HG03135 (cell line): Measurements from ENCODE around the gene NPC1L1.

Experiments
- ATAC-seq: cut with Tn5 transposase; IDR thresholded peaks from one replicate; pipeline ENCODE4 v1.9.1; 2021; ENCODE audit warnings: mild to moderate bottlenecking, moderate library complexity; ENCODE audit not compliant: unreplicated experiment

The NPC1L1 gene

DNA sequence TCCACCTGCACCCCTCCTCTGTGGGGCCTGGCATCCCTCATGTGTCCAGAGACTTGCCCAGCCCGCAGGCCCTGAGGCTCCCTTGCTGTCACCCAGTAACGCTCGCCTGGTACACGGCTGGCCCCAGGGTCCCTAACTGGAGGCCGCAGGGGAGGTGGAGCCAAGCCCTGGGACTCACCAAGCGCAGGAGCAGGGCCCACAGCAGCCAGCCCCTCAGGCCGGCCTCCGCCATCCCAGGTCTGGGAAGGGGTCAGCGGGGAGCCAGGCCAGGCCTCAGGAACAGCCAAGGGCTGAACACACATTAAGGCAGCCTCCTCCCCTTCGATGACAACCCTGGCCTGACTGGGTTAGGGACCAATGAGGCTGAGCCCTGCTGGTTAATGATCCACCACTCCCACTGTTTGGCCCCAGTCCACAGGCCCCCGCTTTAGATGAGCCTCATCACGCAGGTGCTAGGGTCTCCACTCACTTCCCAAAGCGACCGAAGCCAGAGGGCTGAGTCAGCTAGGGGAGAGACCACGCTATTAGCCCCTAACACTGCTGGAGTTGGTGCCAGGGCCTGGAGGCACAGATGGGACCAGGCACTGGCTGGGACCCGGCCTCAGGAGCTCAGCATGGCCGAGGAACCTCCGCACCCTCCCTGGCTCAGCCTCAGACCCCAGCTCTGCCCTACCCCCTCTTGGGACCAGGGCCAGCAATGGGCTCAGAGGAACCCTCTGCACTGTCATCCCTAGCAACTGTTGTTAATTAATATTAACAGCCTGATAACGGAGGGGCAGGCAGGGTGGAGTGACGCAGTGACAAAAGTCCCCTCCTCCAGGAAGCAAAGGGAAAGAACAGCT is at the start of gene NPC1L1:
NPC1L1 (minus strand) TSS at position 303 of the 842 bp plus-strand sequence; CDS start at position 232, 71 bp downstream.
- no peak for ATAC-seq

DNA sequence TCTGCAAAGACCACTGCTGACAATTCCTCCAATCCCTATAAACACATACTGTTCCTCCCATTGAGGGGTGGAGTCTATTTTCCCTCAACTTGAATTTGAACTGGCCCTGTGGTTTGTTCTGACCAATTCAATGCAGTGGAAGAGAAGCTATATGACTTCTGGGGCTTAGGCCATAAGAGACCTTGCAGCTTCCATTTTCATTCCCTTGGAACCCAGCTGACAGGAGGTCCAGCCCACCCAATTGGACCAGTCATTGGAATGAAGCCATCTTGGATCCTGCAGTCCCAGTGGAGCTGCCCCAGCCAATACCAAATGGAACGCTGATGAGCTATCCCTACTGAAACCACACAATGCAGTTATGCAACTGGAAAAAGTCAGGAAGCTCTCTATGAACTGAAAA is 49.8 kb upstream of the NPC1L1 start:
- no peak for ATAC-seq

DNA sequence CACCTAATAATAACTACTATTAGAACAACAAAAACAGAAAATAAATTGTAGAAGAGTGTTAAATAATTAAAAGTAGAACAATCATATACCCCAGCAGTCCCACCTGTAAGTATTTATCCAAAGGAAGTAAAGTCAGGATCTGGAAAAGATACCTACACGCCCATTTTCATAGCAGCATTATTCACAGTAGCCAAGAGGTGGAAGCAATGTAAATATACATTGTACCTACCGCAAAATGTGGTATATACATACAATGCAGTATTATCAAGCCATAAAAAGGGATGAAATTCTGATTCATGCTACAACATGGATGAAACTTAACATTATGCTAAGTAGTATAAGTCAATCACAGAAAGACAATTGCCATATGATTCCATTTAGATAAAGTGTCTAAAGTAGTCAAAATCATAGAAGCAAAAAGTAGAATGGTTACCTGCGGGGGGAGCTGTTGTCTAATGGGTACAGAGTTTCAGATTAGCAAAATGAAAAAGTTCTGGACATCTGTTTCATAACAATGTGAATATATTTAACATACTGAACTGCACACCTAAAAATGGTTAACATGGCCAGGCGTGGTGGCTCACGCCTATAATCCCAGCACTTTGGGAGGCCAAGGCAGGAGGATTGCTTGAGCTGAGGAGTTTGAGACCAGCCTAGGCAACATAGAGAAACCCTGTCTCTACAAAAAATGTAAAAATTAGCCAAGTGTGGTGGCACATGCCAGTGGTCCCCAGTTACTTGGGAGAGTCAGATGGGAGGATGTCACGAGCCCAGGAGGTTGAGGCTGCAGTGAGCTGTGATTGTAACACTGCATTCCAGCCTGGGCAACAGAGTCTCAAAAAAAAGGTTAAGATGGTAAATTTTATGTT is 46.9 kb upstream of the NPC1L1 start:
- ATAC-seq: no peak

GRCh38 chr7:44583146-44583865 is 42.2 kb upstream of the NPC1L1 start:
- no peak for ATAC-seq

GRCh38 chr7:44581879-44582603 is 40.9 kb upstream of the NPC1L1 start, which contains the start of gene TMED4:
Gene TMED4, minus strand, starts transcription at chr7:44582231. Its CDS starts 25 bp downstream, at chr7:44582206.
- peak; percentile 85 for ATAC-seq

- ATAC-seq: peak; percentile 33
Observed at GRCh38 chr7:44580945-44581878, 40.1 kb upstream of the NPC1L1 start.

DNA sequence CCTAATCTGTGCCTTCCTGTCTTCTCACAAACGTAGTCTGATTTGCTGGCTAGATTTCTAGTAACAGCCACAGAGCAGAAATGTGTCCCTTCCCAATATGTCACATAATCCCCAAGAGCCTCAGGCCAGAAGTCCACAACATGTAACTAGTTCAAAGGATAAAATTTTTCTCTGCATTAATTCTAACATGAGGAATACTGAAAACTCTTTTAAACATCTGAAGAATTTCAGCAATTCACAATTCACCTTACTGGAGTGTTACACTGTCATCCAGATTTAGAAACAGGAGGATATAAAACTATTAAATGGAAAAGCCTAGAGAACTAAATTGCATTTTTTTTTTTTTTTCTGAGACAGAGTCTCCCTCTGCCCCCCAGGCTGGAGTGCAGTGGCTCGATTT is 35.1 kb upstream of the NPC1L1 start:
- ATAC-seq: no peak

DNA sequence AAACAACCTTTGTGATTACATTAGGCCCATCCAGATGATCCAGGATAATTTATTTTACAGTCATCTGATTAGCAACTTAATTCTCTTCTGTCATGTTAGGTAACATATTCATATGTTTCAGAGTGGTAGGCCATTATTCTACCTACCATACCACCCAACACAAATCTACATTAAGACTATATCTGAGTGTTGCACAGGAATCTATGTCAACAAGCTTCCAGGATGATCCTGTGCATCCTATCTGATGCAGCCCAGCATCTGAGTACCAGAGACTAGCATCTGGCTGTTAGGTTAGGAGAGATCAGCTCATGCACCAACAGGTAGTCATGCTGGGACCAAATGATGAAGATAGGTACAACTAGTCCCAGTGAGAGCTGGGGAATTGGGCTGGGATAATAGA is 33.9 kb upstream of the NPC1L1 start:
- no peak for ATAC-seq

DNA sequence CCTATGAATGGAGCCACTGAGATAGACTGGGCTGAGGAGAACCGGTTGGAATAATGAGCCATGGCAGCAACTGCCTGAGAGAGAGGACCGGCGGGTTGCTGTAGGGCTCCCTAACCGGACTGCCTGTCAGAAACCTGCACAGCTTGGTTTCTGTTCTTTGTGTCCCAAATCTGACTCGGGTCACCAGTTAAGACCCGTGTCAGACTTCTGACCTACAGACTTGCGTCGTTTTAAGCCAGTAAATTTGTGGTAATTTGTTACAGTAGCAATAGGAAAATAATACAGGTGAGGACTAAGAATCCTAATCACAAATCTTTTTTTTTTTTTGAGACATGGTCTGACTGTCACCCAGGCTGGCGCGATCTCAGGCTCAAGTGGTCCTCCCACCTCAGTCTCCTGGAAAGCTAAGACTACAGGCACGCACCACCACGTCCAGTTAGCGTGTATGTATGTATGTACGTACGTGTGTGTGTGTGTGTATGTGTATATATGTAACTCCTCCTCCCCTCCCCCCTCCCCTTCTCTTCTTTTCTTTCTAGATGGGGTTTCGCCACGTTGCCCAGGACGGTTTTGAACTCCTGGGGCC is 33.2 kb upstream of the NPC1L1 start:
- ATAC-seq: peak; percentile 25

GRCh38 chr7:44573464-44574286 is 32.5 kb upstream of the NPC1L1 start, which contains the start of gene DDX56:
Gene DDX56, minus strand, starts transcription at chr7:44573908. Its CDS starts 13 bp downstream, at chr7:44573895.
- ATAC-seq: peak; percentile 90

GRCh38 chr7:44572771-44573170 is 31.6 kb upstream of the NPC1L1 start:
- ATAC-seq: no peak

DNA sequence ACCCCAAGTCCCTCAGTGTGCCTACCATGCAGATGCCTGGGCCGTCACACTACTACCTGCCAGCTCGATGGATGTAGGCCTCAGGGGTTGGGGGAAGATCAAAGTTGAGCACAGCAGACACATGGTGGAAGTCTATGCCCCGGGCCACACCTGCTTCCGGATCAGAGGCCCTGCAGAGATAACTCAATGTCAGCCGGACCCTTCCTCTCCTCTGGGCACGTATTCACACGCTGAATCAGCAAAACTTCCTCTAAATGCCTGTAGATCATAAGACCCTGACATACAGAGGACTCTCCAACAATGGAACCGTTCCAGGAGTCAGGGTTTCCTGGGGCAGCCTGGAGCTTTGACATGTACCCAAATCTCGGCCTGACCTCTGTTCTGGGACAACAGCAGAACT is 28.8 kb upstream of the NPC1L1 start:
- ATAC-seq: no peak

DNA sequence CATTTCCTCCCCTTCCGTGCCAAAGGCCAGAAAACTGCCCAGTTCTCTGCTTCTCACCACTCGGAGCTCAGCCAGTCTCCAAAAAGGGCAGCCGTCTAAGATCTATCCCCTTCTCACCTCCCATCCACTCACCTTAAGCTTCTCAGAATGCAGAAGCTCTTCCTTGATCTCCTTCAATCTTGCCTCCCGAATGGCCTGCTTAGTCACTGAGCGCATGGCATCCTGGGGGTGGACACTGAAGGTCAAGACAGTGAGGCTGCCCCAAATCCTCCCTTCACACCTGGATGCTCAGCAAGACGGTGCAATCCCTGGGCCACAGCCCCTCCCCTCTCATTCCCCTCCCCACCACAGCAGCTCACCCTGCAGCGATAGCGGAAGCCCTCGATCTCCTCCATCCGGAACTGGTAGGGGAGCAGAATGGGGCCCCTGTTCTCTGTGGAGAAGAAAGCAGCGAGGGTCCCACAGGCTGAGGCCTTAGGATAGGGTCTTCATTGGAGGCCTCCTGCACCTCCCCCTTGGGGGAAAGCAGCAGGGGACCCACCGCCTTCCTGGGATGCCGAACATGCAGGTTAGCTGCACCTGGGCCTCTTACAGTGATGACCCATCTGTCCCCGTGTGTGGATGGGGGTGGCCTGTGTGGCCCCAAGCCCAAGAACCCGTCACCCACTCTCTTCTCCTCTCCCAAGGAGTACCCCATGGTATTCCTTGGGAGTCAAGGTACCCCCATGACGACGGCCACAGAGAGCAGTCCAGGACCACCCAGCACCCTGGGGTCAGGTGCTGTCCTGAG is 27.8 kb upstream of the NPC1L1 start:
- no peak for ATAC-seq

DNA sequence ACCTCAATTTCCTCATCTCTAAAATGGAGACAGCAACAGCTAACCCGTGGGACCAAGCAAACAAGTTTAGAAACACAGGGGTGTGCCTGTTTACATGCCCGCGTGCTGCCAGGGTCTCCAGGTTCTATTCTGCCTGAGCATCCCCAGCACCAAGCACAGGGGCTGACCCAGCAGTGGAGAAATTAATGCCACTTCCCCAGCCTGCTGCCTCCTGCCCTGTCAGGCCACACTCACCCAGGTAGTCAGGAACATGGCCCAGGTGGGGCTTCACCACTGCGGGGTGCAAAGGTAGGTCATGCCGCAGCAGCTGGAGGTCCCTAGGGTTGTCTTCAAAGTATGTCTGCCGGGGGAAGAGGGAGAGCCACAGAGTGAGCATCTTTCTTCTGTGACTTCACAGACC is 26.8 kb upstream of the NPC1L1 start:
- no peak for ATAC-seq

DNA sequence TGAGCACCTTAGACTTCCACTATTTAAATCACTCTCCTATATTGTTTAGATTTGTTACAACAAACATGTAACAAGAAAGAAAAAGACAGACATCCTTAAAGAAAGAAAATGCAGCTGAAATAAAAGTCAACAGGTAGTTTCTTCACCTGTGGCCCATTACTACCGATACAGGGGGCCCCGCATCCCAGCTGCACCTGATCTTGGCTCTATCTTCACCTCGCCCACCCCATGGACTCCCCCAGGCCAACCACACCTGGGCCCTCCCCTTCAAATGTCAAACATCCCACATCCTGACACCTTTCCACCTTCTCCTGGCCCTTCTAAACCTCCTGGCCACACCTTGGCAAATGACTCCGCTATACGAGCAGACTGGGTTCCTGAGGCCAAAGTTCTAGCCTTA is 25.6 kb upstream of the NPC1L1 start:
- no peak for ATAC-seq

- no peak for ATAC-seq
Observed at GRCh38 chr7:44565795-44566559, 24.8 kb upstream of the NPC1L1 start.
